NB4 (cell line): Measurements from ENCODE around the gene LARP4B.

Source experiments
- MYC ChIP-seq: IDR thresholded peaks from 2 replicates; pipeline ENCODE4 v1.6.1; 2011; ENCODE audit warnings: low read depth, low read length
- TF ChIP-seq, protein P1 (sequence below): IDR thresholded peaks from one replicate; pipeline ENCODE4 v1.5.1; 2012; ENCODE audit warnings: low read depth, low read length

DNA sequence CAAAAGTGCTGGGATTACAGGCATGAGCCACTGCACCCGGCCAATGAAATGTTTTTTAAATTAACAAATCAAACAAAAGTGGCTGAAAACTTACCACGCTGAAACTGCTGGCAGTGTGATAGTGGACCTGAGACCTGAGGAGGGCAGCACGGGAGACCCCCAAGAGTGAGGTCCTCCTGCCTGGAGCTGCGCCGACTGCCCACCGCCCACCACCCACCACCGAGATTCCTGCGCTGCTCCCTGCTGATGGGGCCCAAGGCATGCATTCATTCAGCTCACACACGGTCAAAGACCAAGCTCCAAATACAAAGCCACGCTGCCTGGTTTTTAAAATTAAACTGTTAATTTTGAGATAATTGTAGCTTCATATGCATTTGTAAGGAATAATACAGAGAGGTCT lies 16.4 kb upstream of the LARP4B start:
- TF ChIP-seq, protein P1, sequence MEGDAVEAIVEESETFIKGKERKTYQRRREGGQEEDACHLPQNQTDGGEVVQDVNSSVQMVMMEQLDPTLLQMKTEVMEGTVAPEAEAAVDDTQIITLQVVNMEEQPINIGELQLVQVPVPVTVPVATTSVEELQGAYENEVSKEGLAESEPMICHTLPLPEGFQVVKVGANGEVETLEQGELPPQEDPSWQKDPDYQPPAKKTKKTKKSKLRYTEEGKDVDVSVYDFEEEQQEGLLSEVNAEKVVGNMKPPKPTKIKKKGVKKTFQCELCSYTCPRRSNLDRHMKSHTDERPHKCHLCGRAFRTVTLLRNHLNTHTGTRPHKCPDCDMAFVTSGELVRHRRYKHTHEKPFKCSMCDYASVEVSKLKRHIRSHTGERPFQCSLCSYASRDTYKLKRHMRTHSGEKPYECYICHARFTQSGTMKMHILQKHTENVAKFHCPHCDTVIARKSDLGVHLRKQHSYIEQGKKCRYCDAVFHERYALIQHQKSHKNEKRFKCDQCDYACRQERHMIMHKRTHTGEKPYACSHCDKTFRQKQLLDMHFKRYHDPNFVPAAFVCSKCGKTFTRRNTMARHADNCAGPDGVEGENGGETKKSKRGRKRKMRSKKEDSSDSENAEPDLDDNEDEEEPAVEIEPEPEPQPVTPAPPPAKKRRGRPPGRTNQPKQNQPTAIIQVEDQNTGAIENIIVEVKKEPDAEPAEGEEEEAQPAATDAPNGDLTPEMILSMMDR, result no peak
- TF ChIP-seq MYC, result no peak
